EL (cell line): ENCODE data around the gene METTL25.
A peak's percentile ranks its signal among the peaks of the same experiment; 100 is the strongest.
"Not testable (repeated sequence)": the region's sequence is repeated elsewhere in the genome, so short reads cannot be mapped to it uniquely, and the experiment has no call there.

Source experiments
- DNase-seq: peaks from one replicate; pipeline ENCODE4 v3.0.0-alpha.2; 2016

The METTL25 gene, protein sequence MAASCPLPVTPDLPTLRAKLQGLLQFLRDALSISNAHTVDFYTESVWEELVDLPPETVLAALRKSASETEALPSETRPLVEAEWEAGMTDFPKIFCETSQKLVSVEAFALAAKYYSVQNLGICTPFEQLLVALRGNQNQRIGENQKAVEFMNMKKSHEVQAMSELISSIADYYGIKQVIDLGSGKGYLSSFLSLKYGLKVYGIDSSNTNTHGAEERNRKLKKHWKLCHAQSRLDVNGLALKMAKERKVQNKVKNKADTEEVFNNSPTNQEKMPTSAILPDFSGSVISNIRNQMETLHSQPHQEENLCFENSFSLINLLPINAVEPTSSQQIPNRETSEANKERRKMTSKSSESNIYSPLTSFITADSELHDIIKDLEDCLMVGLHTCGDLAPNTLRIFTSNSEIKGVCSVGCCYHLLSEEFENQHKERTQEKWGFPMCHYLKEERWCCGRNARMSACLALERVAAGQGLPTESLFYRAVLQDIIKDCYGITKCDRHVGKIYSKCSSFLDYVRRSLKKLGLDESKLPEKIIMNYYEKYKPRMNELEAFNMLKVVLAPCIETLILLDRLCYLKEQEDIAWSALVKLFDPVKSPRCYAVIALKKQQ

DNA sequence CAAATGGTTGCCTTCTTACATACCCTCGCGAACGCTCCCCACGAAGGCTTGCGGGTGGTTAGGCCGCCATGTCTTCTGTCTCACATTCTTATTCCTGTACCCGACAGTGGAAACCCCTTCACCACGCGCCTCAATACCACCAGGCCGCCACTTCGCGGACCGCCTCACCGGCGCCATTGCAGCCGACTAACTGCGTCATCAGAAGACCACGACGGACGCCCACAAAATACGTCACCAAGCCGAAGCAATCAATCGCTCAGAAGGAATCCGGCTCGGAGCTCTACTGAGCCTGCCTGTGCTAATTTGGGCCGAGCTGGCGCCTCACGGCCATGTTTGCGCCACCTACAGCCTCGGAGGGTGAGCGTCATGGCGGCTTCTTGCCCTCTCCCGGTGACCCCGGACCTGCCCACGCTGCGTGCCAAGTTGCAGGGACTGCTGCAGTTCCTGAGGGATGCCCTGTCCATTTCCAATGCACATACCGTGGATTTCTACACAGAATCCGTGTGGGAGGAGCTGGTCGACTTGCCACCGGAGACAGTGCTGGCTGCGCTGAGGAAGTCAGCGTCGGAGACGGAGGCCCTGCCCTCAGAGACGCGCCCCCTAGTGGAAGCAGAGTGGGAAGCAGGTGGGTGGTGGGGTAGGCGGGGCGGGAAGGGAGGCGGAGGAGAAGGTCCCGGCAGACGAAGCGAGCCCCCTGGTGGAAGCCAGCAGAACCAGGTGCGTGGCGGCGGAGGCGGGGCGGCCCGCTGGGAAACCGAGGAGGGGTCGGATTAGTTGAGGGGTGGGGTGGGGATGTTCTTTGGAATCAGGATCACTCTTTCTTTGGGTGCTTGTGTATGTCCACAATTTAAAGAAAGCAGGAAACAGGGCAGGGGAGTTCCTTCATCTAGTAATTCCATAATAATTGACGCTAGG, at the start of gene METTL25, which contains the start of gene CCDC59:
Gene METTL25, plus strand, starts transcription at position 330 of the 915 bp plus-strand sequence. Its CDS starts 37 bp downstream, at position 367.
Gene CCDC59, minus strand, starts transcription at position 188 of the 915 bp plus-strand sequence. Its CDS starts 11 bp downstream, at position 177.
- DNase-seq = peak; percentile 97

DNA sequence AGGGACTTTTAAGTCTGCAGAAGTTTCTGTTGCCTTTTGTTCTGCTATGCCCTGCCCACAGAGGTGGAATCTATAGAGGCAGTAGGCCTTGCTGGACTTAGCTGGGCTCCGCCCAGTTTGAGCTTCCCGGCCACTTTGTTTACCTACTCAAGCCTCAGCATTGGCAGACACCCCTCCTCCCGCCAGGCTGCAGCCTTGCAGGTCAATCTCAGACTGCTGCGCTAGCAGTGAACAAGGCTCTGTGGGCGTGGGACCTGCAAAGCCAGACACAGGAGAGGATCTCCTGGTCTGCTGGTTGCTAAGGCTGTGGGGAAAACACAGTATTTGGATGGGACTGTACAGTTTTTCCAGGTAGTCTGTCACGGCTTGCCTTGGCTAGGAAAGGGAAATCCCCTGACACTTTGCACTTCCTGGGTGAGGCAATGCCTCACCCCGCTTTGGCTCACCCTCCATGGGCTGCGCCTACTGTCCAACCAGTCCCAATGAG, 43.9 kb upstream of the METTL25 start:
- DNase-seq = no peak

DNA sequence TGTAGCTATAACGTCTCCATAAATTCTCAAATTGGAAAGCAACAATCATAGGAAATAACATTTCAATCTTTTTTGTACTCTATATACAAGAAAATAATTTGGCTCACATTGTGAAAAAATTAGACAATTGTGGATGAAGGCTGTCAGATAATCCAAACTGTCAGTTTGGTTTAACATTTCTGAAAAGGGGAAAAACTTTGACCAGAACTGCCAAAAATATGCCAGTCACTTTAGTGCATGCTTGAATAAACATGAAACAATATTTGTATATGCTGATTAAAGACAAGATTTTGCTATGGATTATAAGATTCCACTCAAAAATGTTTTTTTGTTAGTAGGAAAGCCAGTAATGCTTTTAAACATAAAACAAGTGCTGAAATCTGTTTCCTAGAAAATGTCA, 39.1 kb upstream of the METTL25 start:
- DNase-seq = no peak

DNA sequence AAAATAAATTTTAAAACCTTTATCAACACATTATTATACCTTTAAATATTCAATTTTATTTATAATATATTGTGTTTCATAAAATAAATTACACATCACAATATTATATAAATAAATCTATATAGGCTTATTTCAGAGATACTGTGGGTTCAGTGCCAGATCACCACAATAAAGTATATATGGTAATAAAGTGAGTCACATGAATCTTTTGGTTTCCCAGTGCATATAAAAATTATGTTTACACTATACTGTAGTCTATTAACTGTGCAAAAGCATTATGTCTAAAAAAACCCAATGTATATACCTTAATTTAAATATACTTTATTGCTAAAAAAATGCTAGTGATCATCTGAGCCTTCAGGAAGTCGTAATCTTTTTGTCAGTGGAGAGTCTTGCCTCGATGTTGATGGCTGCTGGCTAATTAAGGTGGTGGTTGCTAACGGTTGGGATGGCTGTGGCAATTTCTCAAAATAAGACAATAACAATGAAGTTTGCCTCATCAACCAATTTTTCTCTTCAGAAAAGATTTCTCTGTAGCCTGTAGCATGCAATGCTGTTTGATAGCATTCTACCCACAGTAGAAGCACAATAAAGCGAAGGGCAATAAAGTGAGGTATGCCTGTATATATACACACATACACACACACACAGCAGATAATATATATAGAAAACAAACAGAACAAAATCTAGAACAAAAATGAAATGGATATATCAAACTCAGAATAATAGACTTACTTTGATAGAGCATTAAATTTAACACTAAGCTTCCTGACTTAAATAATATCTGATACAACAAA, 32.6 kb upstream of the METTL25 start:
- no peak for DNase-seq

DNA sequence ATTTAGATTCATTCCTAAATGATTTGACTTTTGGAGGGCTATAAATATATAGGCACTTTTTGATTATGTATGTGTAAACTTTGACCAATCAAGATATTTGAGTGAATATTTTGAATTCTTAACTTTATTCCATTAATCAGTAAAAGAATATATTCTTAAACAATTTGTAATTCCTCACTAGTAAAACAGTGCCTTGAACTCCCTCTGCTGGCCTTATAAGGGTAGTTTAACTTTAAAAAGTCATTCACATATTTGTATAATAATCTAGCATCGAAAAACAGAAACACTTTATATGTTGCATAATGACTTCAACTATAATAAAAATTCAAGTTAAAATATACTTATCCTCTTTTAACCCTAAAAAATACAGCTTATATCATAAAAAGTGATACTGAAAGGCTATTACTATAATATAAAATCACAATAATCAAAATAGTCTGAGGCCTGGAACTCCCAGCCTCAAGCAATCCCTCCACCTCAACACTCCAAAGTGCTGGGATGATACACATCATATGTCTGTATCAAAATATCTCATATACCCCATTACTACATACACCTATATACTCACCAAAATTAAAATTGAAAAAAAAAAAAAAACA, 31.3 kb upstream of the METTL25 start:
- DNase-seq = peak; percentile 3

DNA sequence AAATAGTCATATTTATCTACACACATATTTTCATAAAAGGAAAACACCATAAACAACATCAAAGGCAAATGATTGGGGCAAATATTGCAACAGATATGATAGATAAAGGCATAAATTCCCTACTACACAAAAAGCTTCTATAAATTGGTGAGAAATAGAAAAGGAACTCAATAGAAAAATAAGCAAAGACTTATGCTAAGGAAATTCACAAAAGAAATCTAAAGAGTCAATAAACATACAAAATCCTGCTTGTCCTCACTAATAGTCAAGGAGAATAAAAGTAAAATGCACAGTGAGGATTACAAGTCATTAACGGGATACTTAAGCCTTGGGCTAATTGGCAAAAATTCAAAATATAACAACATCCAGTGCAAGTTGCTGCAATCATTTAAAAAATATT, 30.5 kb upstream of the METTL25 start:
- DNase-seq = no peak

DNA sequence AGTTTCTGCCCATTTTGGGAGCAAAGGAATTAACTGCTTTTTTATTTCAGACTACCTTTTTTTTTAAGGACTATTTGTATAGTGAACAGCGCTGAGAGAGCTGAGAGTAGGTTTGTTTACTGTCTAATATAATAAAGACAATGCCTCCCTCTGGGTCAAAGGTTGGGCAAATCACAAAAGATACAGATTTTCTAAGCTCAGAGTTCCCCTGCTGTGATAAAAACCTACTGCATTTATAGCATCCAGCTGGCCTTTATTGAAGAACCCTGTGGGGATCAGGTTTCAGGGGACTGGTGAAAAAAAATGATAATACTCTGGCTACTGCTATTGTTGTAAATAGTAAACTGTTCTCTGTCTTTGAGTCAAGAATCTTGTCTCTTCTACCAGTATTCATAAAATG, 28.8 kb upstream of the METTL25 start:
- DNase-seq = no peak

DNA sequence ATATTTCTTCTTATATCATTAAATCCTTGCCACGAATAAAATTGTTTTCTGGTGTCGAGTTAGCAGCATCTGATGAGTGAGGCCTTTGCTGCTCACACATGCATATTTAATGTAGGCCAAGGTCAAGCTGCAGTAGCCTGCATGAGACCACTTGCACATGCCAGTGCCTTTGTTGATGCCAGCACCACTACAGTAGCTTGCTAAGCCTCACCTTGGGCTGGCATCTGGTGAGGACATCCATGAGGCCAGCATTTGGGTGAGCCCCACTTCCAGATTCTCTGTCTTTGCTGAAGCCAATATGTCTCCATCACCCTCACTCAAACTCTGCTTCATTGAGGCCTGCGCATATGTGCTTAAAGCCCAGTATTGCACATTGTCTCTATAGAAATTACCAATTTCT, 8.2 kb upstream of the METTL25 start:
- DNase-seq = no peak

DNA sequence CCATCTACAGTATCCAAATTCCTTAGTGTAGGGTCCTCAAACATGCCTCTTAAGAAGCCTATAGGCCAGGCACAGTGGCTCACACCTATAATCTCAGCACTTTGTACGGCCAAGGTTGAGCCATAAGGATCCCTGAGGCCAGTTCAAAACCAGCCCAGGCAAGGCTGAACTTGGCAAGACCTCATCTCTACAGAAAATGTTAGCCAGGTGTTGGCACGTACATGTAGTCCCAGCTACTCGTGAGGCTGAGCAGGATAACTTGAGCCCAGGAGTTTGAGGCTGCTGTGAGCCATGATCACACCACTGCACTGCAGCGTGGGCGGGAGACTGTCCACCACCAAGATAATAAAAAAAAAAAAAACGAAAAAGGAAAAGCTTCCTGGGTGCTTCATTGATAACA, 6.9 kb upstream of the METTL25 start:
- no peak for DNase-seq

DNA sequence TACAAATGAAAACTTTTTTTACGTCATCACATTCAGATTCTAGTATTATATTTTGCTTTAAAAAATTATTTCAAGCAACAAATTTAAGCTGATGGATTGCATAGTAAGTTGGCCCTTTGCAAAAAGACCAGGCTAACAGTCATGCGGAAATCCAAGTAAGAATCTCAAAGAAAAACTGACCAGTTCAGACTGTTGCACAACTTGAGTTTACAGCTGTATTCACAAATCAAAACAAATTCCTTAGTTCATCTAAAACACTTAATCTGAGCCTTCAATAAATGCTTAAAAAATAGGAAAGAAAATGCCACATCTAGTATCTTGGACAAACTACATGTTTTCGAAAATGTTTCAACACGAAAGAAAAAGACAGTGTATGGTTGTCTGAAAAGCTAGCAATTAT, 989 bp upstream of the METTL25 start:
- DNase-seq = no peak

DNA sequence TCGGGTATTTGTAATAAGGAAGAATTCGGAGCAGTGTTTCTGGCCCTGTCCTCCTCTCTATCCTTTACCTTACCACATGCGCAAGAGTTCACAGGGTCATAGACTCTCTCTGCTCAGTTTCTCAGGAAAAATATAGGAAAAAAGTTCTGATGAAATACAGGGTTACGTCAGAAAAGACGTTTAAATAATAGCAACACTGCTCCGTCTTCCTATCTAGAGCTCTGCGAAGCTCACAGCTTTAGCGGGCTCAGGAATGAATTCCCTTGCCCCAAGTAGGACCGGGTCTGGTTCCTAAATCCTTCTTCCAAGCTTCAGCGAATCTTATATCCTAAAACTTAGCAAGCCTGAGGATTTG, 507 bp upstream of the METTL25 start:
- DNase-seq = no peak

DNA sequence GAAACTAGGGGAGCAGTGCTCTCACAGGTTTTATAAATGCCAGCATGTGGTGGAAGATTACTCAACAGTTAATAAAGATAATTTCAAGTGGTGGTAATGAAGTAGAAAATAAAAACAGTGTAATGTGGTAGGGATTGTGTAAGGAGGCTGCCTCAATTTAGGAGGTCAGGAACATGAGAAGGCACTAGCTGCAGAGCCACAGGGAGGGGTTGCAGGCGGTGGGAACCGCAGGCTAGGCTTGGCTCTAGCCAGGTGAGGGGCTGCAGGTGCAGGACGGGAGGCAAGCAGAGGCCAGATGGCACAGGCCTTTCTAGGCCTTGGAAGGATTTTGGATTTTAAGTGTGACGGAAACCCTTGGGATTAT, 768 bp downstream of the METTL25 start:
- peak; percentile 1 for DNase-seq

DNA sequence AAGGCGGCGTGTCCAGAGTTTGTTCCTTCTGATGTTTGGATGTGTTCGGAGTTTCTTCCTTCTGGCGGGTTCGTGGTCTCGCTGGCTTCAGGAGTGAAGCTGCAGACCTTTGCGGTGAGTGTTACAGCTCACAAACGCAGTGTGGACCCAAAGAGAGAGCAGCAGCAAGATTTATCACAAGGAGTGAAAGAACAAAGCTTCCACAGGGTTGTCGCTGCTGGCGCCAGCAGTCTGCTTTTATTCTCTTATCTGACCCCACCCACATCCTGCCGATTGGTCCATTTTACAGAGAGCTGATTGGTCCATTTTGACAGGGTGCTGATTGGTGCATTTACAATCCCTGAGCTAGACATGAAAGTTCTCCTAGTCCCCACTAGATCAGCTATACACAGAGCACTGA, 2.5 kb downstream of the METTL25 start:
- not testable (repeated sequence) for DNase-seq

DNA sequence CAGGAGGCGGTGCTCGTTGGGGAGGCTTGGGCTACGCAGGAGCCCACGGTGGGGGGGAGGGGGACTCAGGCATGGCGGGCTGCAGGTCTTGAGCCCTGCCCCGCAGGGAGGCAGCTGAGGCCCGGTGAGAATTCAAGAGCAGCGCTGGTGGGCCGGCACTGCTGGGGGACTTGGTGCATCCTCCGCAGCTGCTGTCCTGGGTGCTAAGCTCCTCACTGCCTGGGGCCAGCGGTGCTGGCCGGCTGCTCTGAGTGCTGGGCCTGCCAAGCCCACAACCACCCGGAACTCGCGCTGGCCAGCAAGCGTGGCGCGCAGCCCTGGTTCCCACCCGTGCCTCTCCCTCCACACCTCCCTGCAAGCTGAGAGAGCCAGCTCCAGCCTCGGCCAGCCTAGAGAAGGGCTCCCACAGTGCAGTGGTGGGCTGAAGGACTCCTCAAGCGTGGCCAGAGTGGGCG, 3.2 kb downstream of the METTL25 start:
- no peak for DNase-seq

DNA sequence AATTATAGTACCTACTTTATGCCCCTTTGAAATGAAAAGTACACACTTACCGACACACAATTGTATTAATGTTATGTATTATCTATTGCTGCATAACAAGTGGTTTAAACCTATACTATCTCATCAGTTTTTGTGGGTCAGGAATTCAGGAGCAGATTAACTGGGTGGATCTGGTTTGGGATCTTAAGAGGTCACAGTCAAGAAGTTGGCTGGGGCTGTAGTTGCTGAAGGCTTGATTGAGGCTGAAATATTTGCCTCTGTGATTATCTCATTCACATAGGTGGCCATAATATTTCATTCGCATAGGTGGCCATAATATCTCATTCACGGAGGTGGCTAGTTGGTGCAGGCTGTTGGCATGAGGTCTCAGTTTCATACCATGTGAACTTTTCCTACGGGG, 5.7 kb downstream of the METTL25 start:
- no peak for DNase-seq

DNA sequence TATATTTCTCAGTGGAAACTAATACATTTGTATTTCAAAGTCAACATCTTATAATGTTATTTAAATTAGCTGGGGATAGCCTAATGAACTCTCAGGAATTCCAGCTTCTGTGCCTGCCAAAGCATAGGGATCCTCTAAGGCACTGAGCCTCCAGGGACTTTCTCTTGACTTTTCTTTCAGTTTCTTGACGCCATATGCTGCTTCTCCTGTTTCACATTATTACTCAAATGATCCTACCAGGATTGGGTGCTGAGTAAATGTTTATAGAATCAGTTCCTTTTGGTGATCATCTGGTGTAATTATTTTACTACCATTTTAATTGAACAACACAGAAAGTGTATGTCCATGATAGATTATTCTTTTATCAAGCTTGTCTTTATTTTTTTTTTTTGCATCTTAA, 7.9 kb downstream of the METTL25 start:
- peak; percentile 3 for DNase-seq

DNA sequence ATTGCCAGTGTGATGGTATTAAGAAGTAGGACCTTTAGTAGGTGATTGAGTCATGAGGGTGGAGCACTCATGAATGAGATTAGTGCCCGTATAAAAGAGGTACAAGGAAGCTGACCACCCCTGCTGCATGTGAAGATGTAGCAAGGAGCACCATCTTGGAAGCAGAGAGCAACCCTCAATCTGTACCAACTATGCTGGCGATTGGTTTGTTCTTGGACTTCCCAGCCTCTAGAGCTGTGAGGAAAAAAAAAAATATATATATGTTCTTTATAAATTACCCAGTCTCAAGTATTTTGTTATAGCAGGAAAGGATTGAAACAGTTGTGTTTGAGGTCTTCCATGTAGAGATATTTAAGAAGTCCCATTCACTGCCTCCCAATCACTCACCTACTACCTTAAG, 16.9 kb downstream of the METTL25 start:
- DNase-seq = no peak

DNA sequence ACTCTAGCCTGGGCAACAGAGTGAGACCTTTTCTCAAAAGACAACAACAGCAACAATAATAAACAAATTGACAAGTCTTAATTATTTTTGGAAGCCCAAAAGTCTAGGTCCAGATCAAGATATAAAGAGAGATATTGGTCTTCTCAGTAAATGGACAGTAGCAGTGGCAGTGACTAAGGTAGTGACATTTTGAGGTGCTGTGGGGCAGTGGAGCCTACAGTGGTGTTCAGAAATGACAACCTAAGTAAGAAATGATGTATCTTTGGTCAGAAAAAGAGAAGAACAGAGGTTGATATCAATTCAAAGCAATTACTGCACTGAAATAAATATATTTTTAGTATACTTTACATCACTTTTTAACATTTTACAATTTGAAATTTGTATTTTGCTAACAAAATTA, 20.7 kb downstream of the METTL25 start:
- DNase-seq = no peak

DNA sequence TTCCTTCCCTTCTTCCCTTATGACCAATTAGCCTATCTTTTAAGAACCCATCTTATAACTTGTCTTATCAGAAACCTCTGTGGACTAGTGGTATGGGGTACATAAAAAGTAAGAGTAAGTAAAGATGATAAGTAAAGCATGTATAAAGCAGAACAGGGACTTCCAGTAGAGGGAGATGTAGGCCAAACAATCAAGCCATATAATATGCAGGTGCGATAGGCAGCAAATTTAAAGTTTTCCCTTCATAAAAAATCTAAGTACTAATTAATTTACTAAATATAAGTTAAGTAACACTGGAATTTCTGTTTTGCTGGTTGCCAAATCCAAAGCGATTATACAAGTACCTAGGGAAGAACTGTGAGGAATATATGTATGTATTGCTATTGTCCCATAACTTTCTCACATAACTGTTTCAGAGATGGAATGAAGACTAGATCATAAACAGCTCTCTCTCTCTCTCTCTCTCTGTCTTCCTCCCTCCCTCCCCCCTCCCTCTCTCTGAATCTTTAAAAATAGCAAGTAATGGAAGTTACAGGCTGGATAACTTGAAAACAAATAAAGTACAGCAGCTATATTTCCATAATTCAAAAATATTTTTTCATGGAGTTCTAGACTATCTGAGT, 25.7 kb downstream of the METTL25 start:
- DNase-seq = peak; percentile 7

DNA sequence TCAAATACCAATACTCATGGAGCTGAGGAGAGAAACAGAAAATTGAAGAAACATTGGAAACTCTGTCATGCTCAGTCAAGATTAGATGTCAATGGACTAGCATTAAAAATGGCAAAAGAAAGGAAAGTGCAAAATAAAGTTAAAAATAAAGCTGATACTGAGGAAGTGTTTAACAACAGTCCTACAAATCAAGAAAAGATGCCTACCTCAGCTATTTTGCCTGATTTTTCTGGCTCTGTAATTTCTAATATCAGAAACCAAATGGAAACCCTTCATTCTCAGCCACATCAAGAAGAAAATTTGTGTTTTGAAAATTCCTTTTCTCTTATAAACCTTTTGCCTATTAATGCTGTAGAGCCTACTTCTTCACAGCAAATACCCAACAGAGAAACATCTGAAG, 40.5 kb downstream of the METTL25 start:
- DNase-seq = no peak

DNA sequence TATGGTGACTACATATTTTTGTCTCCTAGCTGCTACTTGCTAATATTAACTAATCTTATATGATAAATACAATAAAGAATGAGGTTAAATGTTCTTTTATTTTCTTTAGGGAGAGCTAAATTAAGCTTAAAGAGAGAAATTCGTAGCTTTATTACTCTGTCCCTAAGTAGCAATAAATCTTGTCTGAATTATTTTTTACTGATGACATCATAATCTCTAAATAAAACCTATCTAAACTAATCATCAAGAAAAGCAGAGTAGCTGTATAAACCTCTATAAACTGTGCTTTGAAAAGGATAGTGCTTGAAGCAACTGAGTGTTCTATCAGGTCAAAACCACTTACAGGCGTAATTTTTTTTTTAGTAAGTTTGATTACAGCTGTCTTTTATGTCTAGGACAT, 42.5 kb downstream of the METTL25 start:
- DNase-seq = no peak

DNA sequence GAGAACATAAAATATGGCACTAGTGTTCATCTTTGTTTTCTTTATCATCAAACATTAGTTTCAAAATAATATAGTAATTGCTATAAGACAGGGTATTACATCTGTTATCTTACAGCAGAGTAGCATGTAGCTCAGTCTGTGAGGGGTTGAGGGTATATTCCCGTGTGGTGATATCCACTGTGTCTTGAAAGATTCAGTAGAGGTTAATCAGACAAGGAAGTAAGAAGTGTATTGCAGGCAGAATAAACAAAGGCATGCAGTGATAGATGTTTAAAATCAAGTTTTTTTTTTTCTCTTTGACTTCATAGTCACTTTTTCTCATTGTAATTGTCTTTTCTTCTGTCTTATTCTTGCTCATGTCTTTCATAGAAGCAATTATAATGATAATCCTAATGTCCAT, 48.3 kb downstream of the METTL25 start:
- no peak for DNase-seq
